ENCODE data around the gene LHX8.
"Not testable (repeated sequence)": the region's sequence is repeated elsewhere in the genome, so short reads cannot be mapped to it uniquely, and the experiment has no call there.

Gene LHX8

DNA sequence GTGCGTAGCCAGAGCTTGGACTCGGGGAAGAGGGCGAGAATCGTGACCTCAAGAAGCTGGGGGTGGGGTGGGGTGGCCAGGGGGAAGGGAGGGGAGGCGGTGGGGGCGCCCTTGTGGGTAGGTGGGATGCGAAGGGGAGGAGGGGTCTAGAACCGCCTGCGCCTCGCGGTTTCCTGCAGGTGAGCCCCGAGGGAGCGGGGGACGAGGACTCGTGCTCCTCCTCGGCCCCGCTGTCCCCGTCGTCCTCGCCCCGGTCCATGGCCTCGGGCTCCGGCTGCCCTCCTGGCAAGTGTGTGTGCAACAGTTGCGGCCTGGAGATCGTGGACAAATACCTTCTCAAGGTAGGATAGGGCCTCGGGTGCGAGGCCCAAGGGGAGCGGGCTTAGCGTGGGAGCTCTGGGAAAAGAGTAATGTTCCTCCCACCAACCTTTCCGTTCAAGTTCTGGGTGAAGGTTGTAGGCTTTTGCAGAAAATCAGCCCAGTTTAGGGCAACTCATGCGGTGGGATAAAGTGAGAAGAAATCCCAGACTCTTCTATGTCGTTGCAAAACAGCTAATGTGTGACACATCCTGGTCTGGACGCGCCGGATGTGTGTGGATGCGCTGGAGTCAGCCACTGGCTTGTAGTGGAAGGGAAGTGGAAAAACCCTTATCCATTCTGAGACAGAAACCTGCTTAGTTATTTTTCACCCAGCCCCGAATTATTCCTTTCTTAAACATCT is 2.9 kb downstream of the LHX8 start:
- Mint-ChIP-seq H3K4me3 (no peak overlapping the region), H3K27me3 (peaks cover 44 to 59% of the 10 kb centered on the region in 2 donors), H3K9me3 (peaks cover 0 to 10% of the 10 kb centered on the region in 2 donors), H3K27ac (no peak overlapping the region), H3K36me3 (ENCODE audit: insufficient read depth) (no peaks in the 10 kb centered on the region), H3K4me1 (ENCODE audit: low read depth in 2 of 2) (no peaks in the 10 kb centered on the region)
- DNase-seq, result no peak
- ATAC-seq (replicated peaks), result no peak

- H3K4me1 Mint-ChIP-seq (ENCODE audit: low read depth in 2 of 2), result no peaks in the 10 kb centered on the region
- H3K4me3 Mint-ChIP-seq, result no peak overlapping the region
- ATAC-seq (replicated peaks) (no peak), DNase-seq (no peak)
- no peak overlapping the region for H3K27ac Mint-ChIP-seq
- H3K9me3 Mint-ChIP-seq, result peaks cover 8 to 9% of the 10 kb centered on the region in 2 donors
- H3K27me3 Mint-ChIP-seq, result no peaks in the 10 kb centered on the region
- H3K36me3 Mint-ChIP-seq (ENCODE audit: insufficient read depth), result peaks cover 3% of the 10 kb centered on the region
Observed at GRCh38 chr1:75152092-75152491, 17.9 kb downstream of the LHX8 start.

DNA sequence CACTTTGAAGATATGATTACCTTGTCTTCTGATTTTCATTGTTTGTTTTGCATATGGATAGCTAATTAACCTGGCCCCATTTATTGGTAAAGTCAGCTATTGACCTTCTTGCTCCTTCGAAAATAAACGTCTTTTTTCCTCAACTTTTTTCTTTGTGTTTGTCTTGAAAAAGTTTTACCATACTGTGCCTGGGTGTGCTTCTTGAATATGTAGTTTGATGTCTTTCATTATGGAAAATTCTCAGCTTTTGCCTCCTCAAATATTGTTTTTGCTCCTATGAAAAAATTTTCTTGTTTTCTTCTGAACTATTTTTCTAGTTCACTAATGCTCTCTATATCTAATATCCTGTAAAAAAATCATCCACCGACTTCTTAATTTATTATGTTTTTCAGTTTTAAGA is 25.0 kb downstream of the LHX8 start:
- peaks cover 3% of the 10 kb centered on the region for H3K36me3 Mint-ChIP-seq (ENCODE audit: insufficient read depth)
- no peaks in the 10 kb centered on the region for H3K27me3 Mint-ChIP-seq
- no peaks in the 10 kb centered on the region for H3K4me1 Mint-ChIP-seq (ENCODE audit: low read depth in 2 of 2)
- ATAC-seq (replicated peaks), result no peak
- no peak overlapping the region for H3K27ac Mint-ChIP-seq
- H3K9me3 Mint-ChIP-seq, result peaks cover 0 to 2% of the 10 kb centered on the region in 2 donors
- H3K4me3 Mint-ChIP-seq, result no peak overlapping the region
- no peak for DNase-seq

GRCh38 chr1:75165264-75165663 is 31.1 kb downstream of the LHX8 start:
- peaks cover 0 to 1% of the 10 kb centered on the region in 2 donors for H3K9me3 Mint-ChIP-seq
- H3K4me1 Mint-ChIP-seq (ENCODE audit: low read depth in 2 of 2), result no peaks in the 10 kb centered on the region
- ATAC-seq (replicated peaks), result no peak
- H3K4me3 Mint-ChIP-seq, result no peak overlapping the region
- no peaks in the 10 kb centered on the region for H3K27me3 Mint-ChIP-seq
- H3K36me3 Mint-ChIP-seq (ENCODE audit: insufficient read depth), result no peaks in the 10 kb centered on the region
- no peak overlapping the region for H3K27ac Mint-ChIP-seq
- no peak for DNase-seq

- Mint-ChIP-seq H3K27ac (no peak overlapping the region), H3K4me3 (no peak overlapping the region), H3K9me3 (peaks cover 0 to 3% of the 10 kb centered on the region in 2 donors), H3K36me3 (ENCODE audit: insufficient read depth) (no peaks in the 10 kb centered on the region), H3K27me3 (no peaks in the 10 kb centered on the region), H3K4me1 (ENCODE audit: low read depth in 2 of 2) (no peaks in the 10 kb centered on the region)
- DNase-seq (no peak), ATAC-seq (replicated peaks) (no peak)
Observed at GRCh38 chr1:75166821-75167220, 32.6 kb downstream of the LHX8 start.

DNA sequence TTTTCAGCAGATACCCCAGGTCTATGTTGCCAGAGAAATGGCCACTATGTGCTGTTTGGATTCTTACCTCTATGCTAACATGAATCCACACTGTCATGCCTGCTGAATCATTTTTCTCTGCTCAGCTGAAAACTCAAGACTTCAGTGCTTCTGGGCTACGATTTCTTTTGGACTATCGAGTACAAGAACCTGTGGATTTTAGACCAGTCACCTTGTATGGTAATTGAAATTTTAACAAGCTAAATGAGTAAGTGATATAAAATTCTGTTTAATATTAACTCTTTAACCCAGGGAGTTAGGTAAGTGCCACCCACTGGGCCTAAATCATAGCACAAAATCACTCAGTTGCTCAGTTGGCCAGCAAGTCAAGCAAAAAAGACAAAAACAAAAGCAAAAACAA is 35.8 kb downstream of the LHX8 start:
- H3K36me3 Mint-ChIP-seq (ENCODE audit: insufficient read depth), result no peaks in the 10 kb centered on the region
- no peak overlapping the region for H3K4me3 Mint-ChIP-seq
- H3K27ac Mint-ChIP-seq, result no peak overlapping the region
- DNase-seq (no peak), ATAC-seq (replicated peaks) (no peak)
- H3K27me3 Mint-ChIP-seq, result no peaks in the 10 kb centered on the region
- H3K9me3 Mint-ChIP-seq, result peaks cover 0 to 3% of the 10 kb centered on the region in 2 donors
- no peaks in the 10 kb centered on the region for H3K4me1 Mint-ChIP-seq (ENCODE audit: low read depth in 2 of 2)

DNA sequence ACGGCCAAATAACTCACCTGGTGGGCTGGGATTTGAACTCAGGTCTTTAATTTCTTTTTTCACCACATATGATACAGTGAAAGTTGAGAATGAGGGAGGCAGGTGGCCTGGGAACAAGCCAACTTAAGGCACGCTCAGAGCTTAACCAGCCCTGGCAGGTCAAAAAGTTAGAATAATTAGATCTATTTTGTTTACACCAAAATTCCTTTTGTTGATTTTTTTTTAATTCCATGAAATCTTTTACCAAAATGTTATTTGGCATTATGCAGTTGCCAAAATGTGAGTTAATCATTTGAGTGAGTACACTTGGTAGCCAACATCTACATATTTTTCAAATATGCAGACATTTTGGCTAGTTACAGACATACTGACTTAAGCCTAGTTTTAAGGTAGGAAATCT is 36.8 kb downstream of the LHX8 start:
- no peak for ATAC-seq (replicated peaks)
- no peaks in the 10 kb centered on the region for H3K27me3 Mint-ChIP-seq
- no peaks in the 10 kb centered on the region for H3K4me1 Mint-ChIP-seq (ENCODE audit: low read depth in 2 of 2)
- H3K27ac Mint-ChIP-seq, result no peak overlapping the region
- H3K4me3 Mint-ChIP-seq, result no peak overlapping the region
- no peaks in the 10 kb centered on the region for H3K36me3 Mint-ChIP-seq (ENCODE audit: insufficient read depth)
- no peak for DNase-seq
- H3K9me3 Mint-ChIP-seq, result peaks cover 0 to 2% of the 10 kb centered on the region in 2 donors

GRCh38 chr1:75171876-75172275 is 37.7 kb downstream of the LHX8 start:
- DNase-seq, result no peak
- H3K4me1 Mint-ChIP-seq (ENCODE audit: low read depth in 2 of 2), result no peaks in the 10 kb centered on the region

DNA sequence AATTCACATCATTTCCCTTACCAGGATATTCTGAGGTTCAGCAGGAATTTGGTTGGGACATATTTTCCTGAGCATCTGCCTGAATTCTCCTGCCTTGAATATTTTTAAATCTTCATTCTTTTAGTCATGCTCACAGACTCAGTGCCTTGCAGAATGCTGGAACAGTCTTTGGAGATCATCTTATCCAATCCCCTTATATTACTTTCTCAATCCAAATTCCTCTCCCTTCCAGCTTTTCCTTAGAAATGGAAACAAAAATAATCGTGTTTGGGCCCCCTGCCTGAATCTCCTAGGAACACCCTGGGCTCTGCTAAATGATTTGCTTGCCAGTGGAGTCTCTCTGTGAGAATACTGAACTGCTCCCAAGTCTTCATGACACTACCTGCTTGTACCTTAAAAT is 38.4 kb downstream of the LHX8 start:
- Mint-ChIP-seq H3K36me3 (ENCODE audit: insufficient read depth) (no peaks in the 10 kb centered on the region), H3K4me1 (ENCODE audit: low read depth in 2 of 2) (no peaks in the 10 kb centered on the region), H3K9me3 (peaks cover 0 to 5% of the 10 kb centered on the region in 2 donors), H3K27me3 (no peaks in the 10 kb centered on the region), H3K4me3 (no peak overlapping the region), H3K27ac (no peak overlapping the region)
- ATAC-seq (replicated peaks) (no peak), DNase-seq (no peak)

More at GRCh38 chr1:75171876-75172275, 37.7 kb downstream of the LHX8 start:
- Mint-ChIP-seq H3K27me3 (no peaks in the 10 kb centered on the region), H3K27ac (no peak overlapping the region), H3K9me3 (peaks cover 0 to 5% of the 10 kb centered on the region in 2 donors), H3K4me3 (no peak overlapping the region), H3K36me3 (ENCODE audit: insufficient read depth) (no peaks in the 10 kb centered on the region)
- no peak for ATAC-seq (replicated peaks)

- no peaks in the 10 kb centered on the region for H3K4me1 Mint-ChIP-seq (ENCODE audit: low read depth in 2 of 2)
- no peak overlapping the region for H3K27ac Mint-ChIP-seq
- no peaks in the 10 kb centered on the region for H3K36me3 Mint-ChIP-seq (ENCODE audit: insufficient read depth)
- peaks cover 5 to 9% of the 10 kb centered on the region in 2 donors for H3K9me3 Mint-ChIP-seq
- no peak for DNase-seq
- no peaks in the 10 kb centered on the region for H3K27me3 Mint-ChIP-seq
- no peak for ATAC-seq (replicated peaks)
- no peak overlapping the region for H3K4me3 Mint-ChIP-seq
Observed at GRCh38 chr1:75174031-75174760, 40.0 kb downstream of the LHX8 start.

GRCh38 chr1:75181214-75181955 is 47.2 kb downstream of the LHX8 start:
- H3K4me3 Mint-ChIP-seq; DNase-seq; H3K27ac Mint-ChIP-seq; H3K36me3 Mint-ChIP-seq (ENCODE audit: insufficient read depth); ATAC-seq (replicated peaks); H3K27me3 Mint-ChIP-seq; H3K4me1 Mint-ChIP-seq (ENCODE audit: low read depth in 2 of 2): not testable (repeated sequence)
- H3K9me3 Mint-ChIP-seq, result peaks cover 7 to 39% of the 10 kb centered on the region in 2 donors

DNA sequence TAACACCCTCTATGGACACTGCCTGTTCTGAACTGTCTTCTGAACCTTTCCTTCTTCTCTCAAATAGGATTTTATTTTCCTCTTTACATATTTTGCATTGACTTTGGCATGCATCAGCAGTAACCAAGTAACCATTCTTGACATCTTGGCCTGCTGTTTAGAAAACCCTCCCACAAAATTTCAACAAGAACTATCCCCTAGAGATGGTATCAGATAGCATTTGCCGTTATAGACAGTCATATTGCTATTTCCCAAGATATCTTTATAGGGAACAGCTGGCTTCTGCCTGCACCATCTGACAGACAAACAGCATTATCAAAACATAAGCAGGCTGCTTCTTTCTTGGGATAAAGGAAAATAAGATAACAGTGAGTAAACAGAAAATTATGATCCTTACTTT is 54.7 kb downstream of the LHX8 start:
- Mint-ChIP-seq H3K27me3 (peaks cover 0 to 4% of the 10 kb centered on the region in 2 donors), H3K4me1 (ENCODE audit: low read depth in 2 of 2) (no peaks in the 10 kb centered on the region), H3K36me3 (ENCODE audit: insufficient read depth) (no peaks in the 10 kb centered on the region), H3K27ac (no peak overlapping the region), H3K9me3 (peaks cover 5 to 35% of the 10 kb centered on the region in 2 donors), H3K4me3 (no peak overlapping the region)
- no peak for ATAC-seq (replicated peaks)
- no peak for DNase-seq

DNA sequence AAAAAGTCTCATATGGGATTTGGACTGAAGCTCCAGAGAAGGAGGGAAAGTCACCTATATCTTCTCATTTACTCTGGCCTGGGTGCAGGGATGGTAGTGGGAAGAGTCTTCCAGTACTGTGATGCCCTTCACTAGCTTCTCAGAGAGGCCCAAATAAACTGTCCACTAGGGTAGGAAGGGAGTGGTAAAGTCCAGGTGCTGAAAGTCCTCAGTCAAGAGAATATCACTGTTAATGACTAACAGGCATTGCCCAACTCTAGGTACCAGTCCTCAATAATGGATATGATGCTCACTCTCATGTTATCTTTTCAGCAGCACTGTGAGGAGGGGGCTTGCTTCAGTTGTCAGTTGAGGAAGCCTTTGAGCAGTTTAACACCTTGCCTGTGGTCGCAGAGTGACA is 64.0 kb downstream of the LHX8 start:
- no peak overlapping the region for H3K27ac Mint-ChIP-seq
- no peaks in the 10 kb centered on the region for H3K27me3 Mint-ChIP-seq
- H3K4me3 Mint-ChIP-seq, result no peak overlapping the region
- no peak for ATAC-seq (replicated peaks)
- peaks cover 3 to 7% of the 10 kb centered on the region in 2 donors for H3K9me3 Mint-ChIP-seq
- no peaks in the 10 kb centered on the region for H3K4me1 Mint-ChIP-seq (ENCODE audit: low read depth in 2 of 2)
- no peaks in the 10 kb centered on the region for H3K36me3 Mint-ChIP-seq (ENCODE audit: insufficient read depth)
- no peak for DNase-seq

Measured in effector memory CD8-positive, alpha-beta T cell (primary cell).